K562 (cell line): ENCODE results near the gene PLGRKT. TPM values are rescaled to one million over a fixed set of nuclear protein-coding genes. Genes with fewer than 3 reads are reported as not detected.
A peak's percentile ranks its signal among the peaks of the same experiment; 100 is the strongest.

ENCODE experiments used
- ATAC-seq: fragments of 200-7000 bp; cut with Tn5 transposase; 3 replicates; pipeline ENCODE4 v1.9.1; 2020; ENCODE audit warnings: moderate library complexity
- BruUV-seq: library from RNA; stranded (reverse); fragments of 400-500 nt; replicated peaks from 2 replicates; lab custom pipeline; 2021; lab: Mats Ljungman, UMichigan
- CTCF ChIA-PET: fragments of 300-600 bp; formaldehyde crosslinking; extraction: SDS; loops from one replicate; lab custom pipeline; 2021; ENCODE audit warnings: low intra/inter-chr PET ratio; lab: Yijun Ruan, JAX
- POLR2A ChIA-PET: fragments of 300-600, 350-650 bp; sonication (Branson Sonifier 250); formaldehyde crosslinking; extraction: SDS; loops from one replicate; lab custom pipeline; 2021; ENCODE audit warnings: antibody characterized with exemption, inconsistent platforms; lab: Yijun Ruan, JAX
- DNase-seq, 4 experiments: peaks; one replicate each; pipeline versions ENCODE4 v3.0.0 to v3.0.0-alpha.2; 2011 to 2018; ENCODE audit warnings: low spot score in 3 of 4, mixed read lengths in 3 of 4; ENCODE audit errors: extremely low read depth in 1 of 4
- FAIRE-seq: peaks from 2 replicates; lab custom pipeline; 2011; peaks lifted over from hg19 to GRCh38; lab: Jason Lieb, UNC
- H2AFZ ChIP-seq: 2 replicates; pipeline ENCODE4 v1.6.0; 2011; ENCODE audit warnings: low read depth, low read length, control low read depth, inconsistent platforms
- H3K27ac ChIP-seq: fragments of 200-600 bp; 3 replicates; pipeline ENCODE4 v1.8.0; 2011; ENCODE audit warnings: low read depth, mild to moderate bottlenecking, control low read depth, inconsistent platforms, low read length, moderate library complexity, mixed read lengths; ENCODE audit errors: extremely low read depth
- H3K27me3 ChIP-seq, 2 experiments: fragments of 300-600 bp in 1 of 2; 2 replicates in 1 of 2; 3 replicates in 1 of 2; pipeline versions ENCODE4 v1.6.0 to v1.8.0; 2011; ENCODE audit warnings: inconsistent platforms in 2 of 2, low read length in 2 of 2, mild to moderate bottlenecking in 1 of 2, mixed read lengths in 1 of 2, moderate library complexity in 1 of 2; ENCODE audit not compliant: control insufficient read depth in 2 of 2, insufficient read depth in 2 of 2
- H3K36me3 ChIP-seq: fragments of 300-600 bp; 3 replicates; pipeline ENCODE4 v1.8.0; 2011; ENCODE audit warnings: mild to moderate bottlenecking, low read length, inconsistent platforms; ENCODE audit not compliant: control insufficient read depth, insufficient read depth
- H3K4me1 ChIP-seq, 2 experiments: fragments of 200-600 bp in 1 of 2; replicated peaks in 1 of 2; 2 replicates in 1 of 2; 3 replicates in 1 of 2; pipeline versions ENCODE4 v1.5.1 to v1.8.0; 2011; ENCODE audit warnings: inconsistent platforms in 2 of 2, low read length in 2 of 2, mild to moderate bottlenecking in 1 of 2, mixed read lengths in 1 of 2, moderate library complexity in 1 of 2; ENCODE audit not compliant: control insufficient read depth in 2 of 2, insufficient read depth in 2 of 2
- H3K4me2 ChIP-seq: 2 replicates; pipeline ENCODE4 v1.6.1; 2011; ENCODE audit warnings: low read length, control low read depth, inconsistent platforms, mixed read lengths; ENCODE audit not compliant: insufficient read depth
- H3K4me3 ChIP-seq: fragments of 200-600 bp; sonication (generic), shearing (Covaris generic); 2 replicates; pipeline ENCODE4 v1.5.1; 2016; ENCODE audit warnings: control low read depth, inconsistent platforms
- H3K79me2 ChIP-seq: fragments of 200-600 bp; 3 replicates; pipeline ENCODE4 v1.8.0; 2011; ENCODE audit warnings: low read length, inconsistent platforms; ENCODE audit not compliant: control insufficient read depth, insufficient read depth
- H3K9ac ChIP-seq, 2 experiments: 2 replicates each; pipeline versions ENCODE4 v1.6.0 to v1.6.1; 2011; ENCODE audit warnings: low read depth in 2 of 2, low read length in 2 of 2, control low read depth in 1 of 2, inconsistent platforms in 1 of 2, mild to moderate bottlenecking in 1 of 2, mixed read lengths in 1 of 2; ENCODE audit not compliant: insufficient read depth in 1 of 2
- H3K9me1 ChIP-seq: one replicate; pipeline ENCODE4 v1.6.0; 2011; ENCODE audit warnings: inconsistent platforms, mild to moderate bottlenecking, low read length, moderate library complexity; ENCODE audit not compliant: control insufficient read depth, insufficient read depth
- H3K9me3 ChIP-seq: replicated peaks from 2 replicates; pipeline ENCODE4 v1.5.1; 2011; ENCODE audit warnings: low read depth, low read length, inconsistent platforms; ENCODE audit not compliant: control insufficient read depth, insufficient read depth
- H4K20me1 ChIP-seq: replicated peaks from 2 replicates; pipeline ENCODE4 v1.6.1; 2011; ENCODE audit warnings: low read length, inconsistent platforms, mixed read lengths; ENCODE audit not compliant: control insufficient read depth, insufficient read depth
- CBFA2T3 ChIP-seq: fragments of 450-650 bp; IDR thresholded peaks from 2 replicates; pipeline ENCODE4 v1.6.1; 2017
- KDM1A ChIP-seq, 2 experiments: fragments of 450-650 bp; IDR thresholded peaks; 2 replicates each; pipeline ENCODE4 v1.6.1; 2016; ENCODE audit warnings: mild to moderate bottlenecking in 2 of 2
- MECOM ChIP-seq: fragments of 250-450 bp; sonication (Bioruptor Pico); IDR thresholded peaks from 2 replicates; pipeline ENCODE4 v1.8.0; 2022; ENCODE audit warnings: inconsistent platforms
- NR0B1 ChIP-seq: fragments of 450-650 bp; IDR thresholded peaks from one replicate; pipeline ENCODE4 v1.6.1; 2018; ENCODE audit warnings: mild to moderate bottlenecking, moderate library complexity; ENCODE audit not compliant: partially characterized antibody
- PRPF4 ChIP-seq: fragments of 200-400 bp; formaldehyde crosslinking; IDR thresholded peaks from one replicate; pipeline ENCODE4 v1.6.1; 2017; ENCODE audit warnings: low read length, low read depth, mild to moderate bottlenecking; ENCODE audit not compliant: insufficient read depth, poor library complexity, severe bottlenecking
- SMAD3 ChIP-seq: fragments of 450-650 bp; formaldehyde crosslinking; conservative IDR thresholded peaks from 2 replicates; pipeline ENCODE4 v1.4.0; 2020; ENCODE audit warnings: mild to moderate bottlenecking
- WGBS: fragments of 100-300 bp; shearing (Covaris generic); methylation state at CpG from one replicate; pipeline ENCODE4 v1.1.6; 2016; ENCODE audit warnings: low coverage, mixed read lengths; ENCODE audit not compliant: insufficient coverage; ENCODE audit errors: missing lambda C conversion rate; 5-methylcytosine and 5-hydroxymethylcytosine counted together
- in situ Hi-C: fragments of 300-500 bp; cut with MboI; formaldehyde crosslinking; loops from 4 replicates; pipeline ENCODE4 v1.15.0; 2018; ENCODE audit warnings: inconsistent platforms, mixed read lengths
- intact Hi-C: fragments of 100-400 bp; cut with micrococcal nuclease; formaldehyde crosslinking; loops from 2 replicates; pipeline ENCODE4 v1.14.2; 2022
- polyA plus RNA-seq, 8 experiments: library from polyadenylated mRNA; depleted of rRNA in 4 of 8; stranded (reverse) in 5 of 8; unstranded in 3 of 8; fragments of >200 nt; fragmentation: Nextera tagmentation in 2 of 8; fragmentation: Illumina TruSeq in 1 of 8; extraction: Ambion mirVana in 2 of 8; extraction: Trizol in 1 of 8; gene quantifications; 2 replicates each; pipeline versions ENCODE4 v1.2.1 to v1.2.3, GENCODE V29; 2011 to 2014; ENCODE audit warnings: inconsistent platforms in 1 of 8, missing spikeins in 1 of 8
- total RNA-seq, 7 experiments: library from RNA; depleted of rRNA in 6 of 7; stranded (reverse); fragments of >200 nt in 6 of 7; fragmentation: Illumina TruSeq in 2 of 7; extraction: Trizol in 2 of 7; gene quantifications; 2 replicates each; pipeline versions ENCODE4 v1.2.1 to v1.2.3, GENCODE V29; 2011 to 2021; ENCODE audit warnings: low replicate concordance in 1 of 7

Gene PLGRKT
- total and polyA plus RNA-seq, 9 of the 15 experiments (the other 6 are each of a cell fraction or from before 2014, with no cell fraction given): 4.7 to 13.8 (median 6.5) TPM

GRCh38 chr9:5448461-5449435 is 11.0 kb upstream of the PLGRKT start (continued):
- no peak for TF ChIP-seq NR0B1
- TF ChIP-seq MECOM: no peak
- no peak for TF ChIP-seq SMAD3 (CRISPR knock-in tag)
- no peak for TF ChIP-seq KDM1A (IDR thresholded peaks at IDR 0.05)

DNA sequence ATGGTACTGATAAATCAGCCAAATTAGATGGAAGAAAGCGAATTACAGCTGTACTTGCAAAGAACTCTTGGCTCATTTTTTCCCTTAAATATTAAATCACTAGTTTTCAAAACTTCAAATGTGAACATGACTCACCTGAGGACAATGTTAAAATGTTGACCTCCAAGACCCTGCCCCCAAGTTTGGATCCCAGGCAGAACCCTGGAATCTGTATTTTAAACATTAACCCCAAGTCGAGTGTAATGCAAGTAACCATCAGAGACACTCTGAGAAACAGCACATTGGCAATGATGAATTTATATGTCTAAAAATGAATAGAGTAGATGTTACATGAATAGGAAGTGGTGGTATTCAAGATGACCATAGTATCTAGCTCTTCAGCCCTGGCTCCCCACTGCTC is 10.3 kb upstream of the PLGRKT start:
- in situ Hi-C loops (loop anchor here (25.0 kb wide), 2 partner anchors 711 to 836 kb away; partner anchors contain the start of gene AK3), intact Hi-C loops (no loop called here)
- CTCF ChIA-PET: no interaction called here
- TF ChIP-seq PRPF4 (no peak), CBFA2T3 (0 out of 2 replicates have a peak, but pooled peaks have one; percentile 2)
- no TSS peak for BruUV-seq
- Histone ChIP-seq H3K4me3 (no peak overlapping the region), H3K9ac (no peak overlapping the region), H3K27me3 (no peaks in the 10 kb centered on the region), H2AFZ (no peak overlapping the region), H3K27ac (no peak overlapping the region), H3K4me2 (no peak overlapping the region), H3K9me3 (no peaks in the 10 kb centered on the region), H3K9me1 (no peaks in the 10 kb centered on the region), H4K20me1 (no peaks in the 10 kb centered on the region), H3K36me3 (no peaks in the 10 kb centered on the region), H3K79me2 (no peaks in the 10 kb centered on the region), H3K4me1 (peaks cover 2 to 4% of the 10 kb centered on the region in 2 experiments; a peak in 2 of 5 replicates)
- ATAC-seq: no peak
- 33% methylated on average over 2 of the region's 2 CpGs for WGBS
- FAIRE-seq: no peak
- DNase-seq: no peak
- POLR2A ChIA-PET: no interaction called here
